ENCODE data around the gene ZNHIT6.

DNA sequence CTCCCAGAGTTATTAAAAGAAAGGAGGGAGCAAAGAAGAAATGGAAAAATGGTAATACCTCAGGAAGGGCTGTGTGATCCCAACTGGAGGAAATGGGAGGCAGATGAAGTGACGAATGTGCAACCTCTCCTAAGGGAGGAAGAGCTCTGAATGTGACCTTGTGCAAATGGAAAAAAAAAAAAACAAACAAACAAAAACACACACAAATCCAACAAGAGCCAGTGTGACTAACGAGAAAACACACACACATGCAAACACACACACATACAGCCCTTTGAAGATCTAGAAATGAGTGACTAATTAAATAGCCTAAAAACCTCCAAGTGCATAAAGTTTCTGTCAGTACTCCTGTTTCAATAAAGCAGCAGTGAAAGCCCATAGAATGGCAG, 78.7 kb downstream of the ZNHIT6 start:
- TF ChIP-seq, protein P1, sequence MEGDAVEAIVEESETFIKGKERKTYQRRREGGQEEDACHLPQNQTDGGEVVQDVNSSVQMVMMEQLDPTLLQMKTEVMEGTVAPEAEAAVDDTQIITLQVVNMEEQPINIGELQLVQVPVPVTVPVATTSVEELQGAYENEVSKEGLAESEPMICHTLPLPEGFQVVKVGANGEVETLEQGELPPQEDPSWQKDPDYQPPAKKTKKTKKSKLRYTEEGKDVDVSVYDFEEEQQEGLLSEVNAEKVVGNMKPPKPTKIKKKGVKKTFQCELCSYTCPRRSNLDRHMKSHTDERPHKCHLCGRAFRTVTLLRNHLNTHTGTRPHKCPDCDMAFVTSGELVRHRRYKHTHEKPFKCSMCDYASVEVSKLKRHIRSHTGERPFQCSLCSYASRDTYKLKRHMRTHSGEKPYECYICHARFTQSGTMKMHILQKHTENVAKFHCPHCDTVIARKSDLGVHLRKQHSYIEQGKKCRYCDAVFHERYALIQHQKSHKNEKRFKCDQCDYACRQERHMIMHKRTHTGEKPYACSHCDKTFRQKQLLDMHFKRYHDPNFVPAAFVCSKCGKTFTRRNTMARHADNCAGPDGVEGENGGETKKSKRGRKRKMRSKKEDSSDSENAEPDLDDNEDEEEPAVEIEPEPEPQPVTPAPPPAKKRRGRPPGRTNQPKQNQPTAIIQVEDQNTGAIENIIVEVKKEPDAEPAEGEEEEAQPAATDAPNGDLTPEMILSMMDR (IDR thresholded peaks at IDR 0.05) = no peak
- TF ChIP-seq EP300 (IDR thresholded peaks at IDR 0.05) (no peak), POLR2A (IDR thresholded peaks at IDR 0.05) (no peak), POLR2AphosphoS5 (IDR thresholded peaks at IDR 0.05) (no peak)
